Activated effector memory CD4-positive, alpha-beta T cell treated with anti-CD3 and anti-CD28 coated beads, Interleukin-2, amount 50 U/mL, for 16 hours (primary cell): Measurements from ENCODE around the gene FOXL3.
"Not testable (repeated sequence)": the region's sequence is repeated elsewhere in the genome, so short reads cannot be mapped to it uniquely, and the experiment has no call there.

Source experiments
- DNase-seq: peaks from one replicate; pipeline ENCODE4 v3.0.0-alpha.2; 2020

FOXL3 gene

DNA sequence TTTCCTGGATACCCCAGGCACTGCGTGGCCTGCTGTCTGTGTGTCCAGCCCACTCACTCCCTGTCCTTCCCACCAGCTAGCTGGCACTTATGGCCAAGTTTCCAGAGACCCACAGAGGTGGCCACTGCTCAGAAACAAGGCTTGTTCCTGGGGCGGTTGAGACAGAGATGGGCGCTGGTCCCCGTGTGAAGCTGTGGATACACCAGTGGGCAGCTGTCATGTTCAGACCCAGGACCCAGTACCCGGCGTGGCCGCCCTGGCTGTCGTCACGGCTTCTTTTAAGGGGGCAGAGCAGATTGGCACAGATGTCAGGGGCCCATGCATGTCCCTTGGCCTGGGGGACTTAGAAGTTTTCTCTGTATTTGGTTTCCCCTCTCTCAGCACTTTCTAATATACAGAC, 36.3 kb downstream of the FOXL3 start:
- DNase-seq, result no peak

DNA sequence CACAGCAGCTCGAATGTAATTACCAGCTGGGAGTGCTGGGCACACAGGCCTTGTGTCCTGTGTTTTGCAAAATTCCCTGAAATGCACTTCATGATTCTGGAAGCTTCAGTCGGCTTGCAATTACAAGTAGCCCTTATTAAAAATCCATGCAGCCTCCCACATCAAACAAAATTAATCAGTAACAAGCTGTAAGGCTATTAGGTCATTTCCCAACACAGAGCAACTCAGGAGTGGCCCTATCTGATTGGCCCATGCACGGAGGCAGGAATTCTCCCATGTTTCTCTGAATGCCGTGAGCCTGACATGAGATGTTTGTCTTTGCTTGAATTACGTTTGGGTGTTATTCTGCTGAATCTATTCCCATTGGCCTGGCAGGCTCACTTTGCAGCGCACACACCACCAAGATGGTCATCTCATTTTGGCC, 36.9 kb downstream of the FOXL3 start:
- no peak for DNase-seq

GRCh38 chr7:327233-327931, 37.4 kb downstream of the FOXL3 start:
- DNase-seq, result no peak

- DNase-seq, result no peak
These were observed 38.2 kb downstream of the FOXL3 start for GRCh38 chr7:327991-328702.

GRCh38 chr7:329691-330281, 39.8 kb downstream of the FOXL3 start:
- no peak for DNase-seq

DNA sequence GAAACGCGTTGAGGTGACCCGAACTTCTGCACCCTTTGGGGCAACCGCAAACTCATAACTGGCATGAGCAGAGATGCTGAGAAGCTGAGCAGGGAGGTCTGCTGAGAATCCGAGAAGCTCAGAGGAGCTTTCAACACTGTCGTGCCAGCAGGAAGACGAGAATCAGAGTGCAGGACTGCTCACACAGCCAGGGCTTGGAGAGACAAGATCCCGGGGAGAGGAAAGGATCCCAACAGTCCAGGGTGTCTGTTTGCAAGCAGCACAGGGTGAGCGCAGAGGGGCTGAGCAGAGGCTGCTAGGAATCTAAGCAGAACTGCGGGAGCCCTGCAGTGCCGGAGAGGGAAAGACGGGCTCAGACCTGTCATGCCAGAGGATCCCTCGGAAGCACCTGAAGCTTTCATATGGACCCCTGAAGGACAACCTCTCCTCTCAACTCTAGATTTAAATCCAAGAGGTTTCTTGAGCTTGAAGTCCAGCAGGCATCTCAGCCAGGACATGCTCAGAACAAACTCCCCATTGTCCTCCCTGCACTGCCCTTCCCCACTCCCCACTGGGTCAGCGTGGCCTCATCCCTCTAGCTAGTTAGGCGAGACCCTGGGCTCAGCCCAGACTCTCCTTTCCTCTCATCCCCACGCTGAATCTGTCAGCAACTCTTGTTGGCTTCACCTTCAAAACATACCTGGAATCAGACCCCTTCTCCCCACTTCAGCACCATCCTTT, 40.7 kb downstream of the FOXL3 start:
- no peak for DNase-seq

DNA sequence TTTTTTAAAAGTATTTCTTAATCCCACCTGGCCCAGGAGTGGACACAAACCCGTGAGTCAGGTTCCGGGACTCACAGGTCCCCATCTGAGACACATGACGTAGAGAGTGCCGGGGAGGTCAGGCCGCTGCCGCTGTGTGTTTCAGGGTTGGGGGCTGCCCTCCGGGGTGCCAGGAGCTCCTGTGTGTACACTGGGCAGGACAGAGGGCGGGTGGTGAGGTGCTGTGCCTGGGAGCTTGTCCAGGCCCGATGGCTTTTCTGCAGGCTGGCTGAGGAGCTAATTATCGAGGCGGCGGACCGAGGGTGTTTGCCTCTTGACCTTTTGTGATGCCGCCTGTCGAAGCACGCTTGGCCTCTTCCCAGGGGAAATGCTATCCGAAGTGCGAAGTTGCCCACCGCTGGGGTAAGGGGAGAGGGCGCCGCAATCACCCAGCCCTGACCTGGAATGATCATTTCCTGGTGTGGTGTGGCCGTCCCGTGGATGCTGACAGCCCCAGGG, 42.1 kb downstream of the FOXL3 start:
- DNase-seq, result no peak

GRCh38 chr7:332646-333392, 42.8 kb downstream of the FOXL3 start:
- peak; percentile 96 for DNase-seq

DNA sequence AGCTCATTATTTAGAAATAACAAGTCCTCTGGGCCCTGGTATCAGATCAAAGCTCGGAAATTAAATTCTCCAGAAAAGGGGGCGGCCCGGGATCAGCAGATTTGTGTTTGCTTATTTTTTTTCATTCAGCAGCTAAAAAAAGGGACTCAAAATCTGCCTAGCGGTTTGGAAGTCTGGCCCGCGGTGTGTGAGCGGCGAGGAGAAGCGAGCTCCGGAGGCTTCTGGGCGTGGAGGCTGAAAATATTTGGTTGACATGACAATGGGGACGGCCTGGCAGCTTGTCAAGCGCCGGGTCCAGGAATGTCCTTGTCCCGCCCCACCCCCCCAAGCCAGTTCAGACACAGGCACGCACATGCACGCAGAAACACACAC, 43.4 kb downstream of the FOXL3 start:
- no peak for DNase-seq

DNA sequence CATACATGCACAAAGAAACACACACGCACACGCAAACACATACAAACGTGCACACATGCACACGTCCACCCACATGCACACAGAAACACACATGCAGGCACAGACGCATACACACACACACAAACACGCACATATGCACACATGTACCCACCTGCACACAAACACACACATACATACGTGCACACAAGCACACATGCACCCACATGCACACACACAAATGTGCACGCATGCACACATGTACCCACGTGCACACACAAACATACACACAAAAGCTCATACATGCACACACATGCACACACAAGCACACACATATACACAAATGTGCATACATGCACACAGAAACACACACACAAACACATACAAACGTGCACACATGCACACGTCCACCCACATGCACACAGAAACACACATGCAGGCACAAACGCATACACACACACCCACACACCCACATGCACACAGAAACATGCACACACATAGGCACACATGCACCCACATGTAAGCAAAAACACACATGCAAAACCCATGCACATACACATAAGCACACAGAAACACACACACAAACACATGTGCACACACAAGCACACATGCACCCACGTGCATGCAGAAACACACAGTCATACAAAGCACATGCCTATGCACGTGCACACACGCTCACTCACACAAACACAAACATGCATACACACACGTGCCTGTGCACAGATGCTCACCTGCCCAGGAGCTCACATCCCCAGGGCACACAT, 44.8 kb downstream of the FOXL3 start:
- DNase-seq, result no peak

- DNase-seq, result no peak
These were observed 45.6 kb downstream of the FOXL3 start for GRCh38 chr7:335358-336148.

DNA sequence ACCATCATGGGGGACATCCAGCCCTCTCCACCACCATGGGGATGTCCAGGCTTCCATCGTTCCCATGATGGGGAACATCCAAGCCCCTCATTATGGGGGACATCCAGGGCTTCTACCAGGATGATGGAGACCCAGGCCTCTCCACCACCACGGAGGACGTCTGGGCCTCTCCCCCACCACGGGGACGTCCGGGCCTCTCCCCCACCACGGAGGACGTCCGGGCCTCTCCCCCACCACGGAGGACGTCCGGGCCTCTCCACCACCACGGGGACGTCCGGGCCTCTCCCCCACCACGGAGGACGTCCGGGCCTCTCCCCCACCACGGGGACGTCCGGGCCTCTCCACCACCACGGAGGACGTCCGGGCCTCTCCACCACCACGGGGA, 46.2 kb downstream of the FOXL3 start:
- DNase-seq, result not testable (repeated sequence)

GRCh38 chr7:336810-337566, 47.0 kb downstream of the FOXL3 start:
- no peak for DNase-seq

DNA sequence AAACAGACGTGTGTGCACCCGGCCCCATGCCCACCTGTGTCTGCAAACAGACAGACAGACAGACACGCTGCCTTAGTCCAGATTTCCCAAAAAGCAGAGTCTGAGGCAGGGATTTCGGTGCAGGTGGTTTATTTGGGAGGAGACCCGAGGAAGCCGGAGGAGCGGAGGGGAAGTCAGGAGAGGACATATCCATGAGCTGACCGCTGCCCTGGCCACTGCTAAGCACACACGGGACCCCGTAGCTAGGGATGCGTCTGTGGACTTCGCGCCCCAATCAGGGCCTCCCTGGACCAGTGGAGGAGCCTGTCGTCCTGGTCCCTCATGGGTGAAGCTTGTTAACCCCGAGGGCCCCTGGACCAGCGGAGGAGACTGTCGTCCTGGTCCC, 47.6 kb downstream of the FOXL3 start:
- DNase-seq, result no peak

GRCh38 chr7:338295-339061, 48.5 kb downstream of the FOXL3 start:
- no peak for DNase-seq

GRCh38 chr7:339062-339342, 49.0 kb downstream of the FOXL3 start:
- no peak for DNase-seq

- no peak for DNase-seq
These were observed 49.7 kb downstream of the FOXL3 start for GRCh38 chr7:339696-340095.

GRCh38 chr7:340200-340937, 50.4 kb downstream of the FOXL3 start:
- DNase-seq, result no peak
